NOMO-1 (cell line): Measurements from ENCODE around the gene DNAAF6.
A peak's percentile ranks its signal among the peaks of the same experiment; 100 is the strongest.
"Not testable (repeated sequence)": the region's sequence is repeated elsewhere in the genome, so short reads cannot be mapped to it uniquely, and the experiment has no call there.

Experiments
- DNase-seq, 2 experiments: peaks; one replicate each; lab custom pipeline; 2025; ENCODE audit not compliant: unreplicated experiment in 2 of 2; lab: John Stamatoyannopoulos, UW

Gene DNAAF6

GRCh38 chrX:107205770-107206696 is at the start of gene DNAAF6, which contains the start of gene NUP62CL:
DNAAF6 (plus strand) TSS chrX:107206611; CDS start chrX:107212876, 6,265 bp downstream.
NUP62CL (minus strand) TSS chrX:107206433; CDS start chrX:107175146, 31,287 bp downstream.
- DNase-seq: peak; percentile 46 to 51

GRCh38 chrX:107157618-107158017 is 48.8 kb upstream of the DNAAF6 start:
- DNase-seq: not testable (repeated sequence)

GRCh38 chrX:107167163-107167921 is 39.1 kb upstream of the DNAAF6 start:
- DNase-seq: no peak

- no peak for DNase-seq
Observed at GRCh38 chrX:107168257-107168656, 38.2 kb upstream of the DNAAF6 start.

GRCh38 chrX:107168712-107169111 is 37.7 kb upstream of the DNAAF6 start:
- no peak for DNase-seq

GRCh38 chrX:107171369-107172102 is 34.9 kb upstream of the DNAAF6 start:
- DNase-seq: no peak

GRCh38 chrX:107197319-107197718 is 9.1 kb upstream of the DNAAF6 start:
- DNase-seq: no peak

- not testable (repeated sequence) for DNase-seq
Observed at GRCh38 chrX:107198074-107198473, 8.3 kb upstream of the DNAAF6 start.

GRCh38 chrX:107199491-107199890 is 6.9 kb upstream of the DNAAF6 start:
- DNase-seq: no peak

- no peak for DNase-seq
Observed at GRCh38 chrX:107204068-107204605, 2.3 kb upstream of the DNAAF6 start.

GRCh38 chrX:107206697-107207065 is 270 bp downstream of the DNAAF6 start:
- DNase-seq: no peak

GRCh38 chrX:107207089-107207488 is 678 bp downstream of the DNAAF6 start:
- DNase-seq: no peak

GRCh38 chrX:107207943-107208342 is 1.5 kb downstream of the DNAAF6 start:
- no peak for DNase-seq

- DNase-seq: no peak
Observed at GRCh38 chrX:107213477-107213876, 7.1 kb downstream of the DNAAF6 start.

GRCh38 chrX:107226757-107227156 is 20.3 kb downstream of the DNAAF6 start:
- no peak for DNase-seq

- peak; percentile 18 to 73 for DNase-seq
Observed at GRCh38 chrX:107227780-107228485, 21.5 kb downstream of the DNAAF6 start.

GRCh38 chrX:107228486-107228819 is 22.0 kb downstream of the DNAAF6 start:
- DNase-seq: no peak

GRCh38 chrX:107272431-107272921 is 66.1 kb downstream of the DNAAF6 start:
- DNase-seq: peak in 1 of 2 experiments; percentile 9

- no peak for DNase-seq
Observed at GRCh38 chrX:107273795-107274194, 67.4 kb downstream of the DNAAF6 start.

- no peak for DNase-seq
Observed at GRCh38 chrX:107288676-107289075, 82.3 kb downstream of the DNAAF6 start.
